SK-N-SH treated with all-trans-retinoic acid at 6 μM for 48 hours (cell line): ENCODE data around the gene MAPK7.

Experiments used
- ATAC-seq: fragments of 200-7000 bp; cut with Tn5 transposase; 3 replicates; pipeline ENCODE4 v1.9.1; 2020; ENCODE audit warnings: mild to moderate bottlenecking, moderate library complexity
- ARNTL ChIP-seq: fragments of 450-650 bp; formaldehyde crosslinking; IDR thresholded peaks from 2 replicates; pipeline ENCODE4 v1.5.0; 2020; ENCODE audit warnings: low read depth, mild to moderate bottlenecking, moderate library complexity, borderline replicate concordance
- BACH2 ChIP-seq: fragments of 250-450 bp; sonication (Bioruptor Pico); IDR thresholded peaks from 2 replicates; pipeline ENCODE4 v1.9.0; 2021; ENCODE audit warnings: mild to moderate bottlenecking, borderline replicate concordance
- CREB5 ChIP-seq: fragments of 250-450 bp; sonication (Bioruptor Pico); IDR thresholded peaks from 2 replicates; pipeline ENCODE4 v1.5.1; 2020; ENCODE audit warnings: low read depth, mild to moderate bottlenecking, moderate library complexity
- CSDC2 ChIP-seq: fragments of 250-450 bp; sonication (Bioruptor Pico); IDR thresholded peaks from 2 replicates; pipeline ENCODE4 v1.5.0; 2020; ENCODE audit warnings: mild to moderate bottlenecking, moderate library complexity
- CSRNP3 ChIP-seq: fragments of 250-450 bp; sonication (Bioruptor Pico); IDR thresholded peaks from 2 replicates; pipeline ENCODE4 v1.5.1; 2021; ENCODE audit warnings: mild to moderate bottlenecking, moderate library complexity
- ESRRG ChIP-seq: fragments of 250-450 bp; sonication (Bioruptor Pico); IDR thresholded peaks from 2 replicates; pipeline ENCODE4 v1.6.1; 2021; ENCODE audit warnings: mild to moderate bottlenecking
- GLIS3 ChIP-seq: fragments of 250-450 bp; sonication (Bioruptor Pico); IDR thresholded peaks from 2 replicates; pipeline ENCODE4 v1.5.0; 2020; ENCODE audit warnings: mild to moderate bottlenecking, moderate library complexity
- ISL1 ChIP-seq: fragments of 250-450 bp; sonication (Bioruptor Pico); IDR thresholded peaks from 2 replicates; pipeline ENCODE4 v2.1.2; 2022; ENCODE audit warnings: mild to moderate bottlenecking, moderate library complexity
- OSR1 ChIP-seq: fragments of 250-450 bp; sonication (Bioruptor Pico); IDR thresholded peaks from 2 replicates; pipeline ENCODE4 v1.8.0; 2022; ENCODE audit warnings: moderate library complexity, mild to moderate bottlenecking, inconsistent platforms
- PATZ1 ChIP-seq: fragments of 250-450 bp; sonication (Bioruptor Pico); IDR thresholded peaks from 2 replicates; pipeline ENCODE4 v1.8.0; 2020; ENCODE audit warnings: mild to moderate bottlenecking, moderate library complexity, borderline replicate concordance
- POU6F1 ChIP-seq: fragments of 250-450 bp; sonication (Bioruptor Pico); IDR thresholded peaks from 2 replicates; pipeline ENCODE4 v1.8.0; 2021; ENCODE audit warnings: low read depth, mild to moderate bottlenecking, moderate library complexity, borderline replicate concordance
- PPARA ChIP-seq: fragments of 250-450 bp; sonication (Bioruptor Pico); IDR thresholded peaks from 2 replicates; pipeline ENCODE4 v1.5.0; 2020; ENCODE audit warnings: mild to moderate bottlenecking, borderline replicate concordance
- RARB ChIP-seq: fragments of 250-450 bp; sonication (Bioruptor Pico); IDR thresholded peaks from 2 replicates; pipeline ENCODE4 v1.8.0; 2021; ENCODE audit warnings: mild to moderate bottlenecking, moderate library complexity
- SNAI2 ChIP-seq: fragments of 250-450 bp; sonication (Bioruptor Pico); IDR thresholded peaks from 2 replicates; pipeline ENCODE4 v1.5.0; 2020; ENCODE audit warnings: mild to moderate bottlenecking, moderate library complexity
- TCF4 ChIP-seq: fragments of 250-450 bp; sonication (Bioruptor Pico); IDR thresholded peaks from 2 replicates; pipeline ENCODE4 v1.8.0; 2021; ENCODE audit warnings: mild to moderate bottlenecking, moderate library complexity, borderline replicate concordance
- TOX ChIP-seq: fragments of 250-450 bp; sonication (Bioruptor Pico); IDR thresholded peaks from 2 replicates; pipeline ENCODE4 v1.8.0; 2021; ENCODE audit warnings: mild to moderate bottlenecking, moderate library complexity, borderline replicate concordance
- TSHZ2 ChIP-seq: fragments of 250-450 bp; sonication (Bioruptor Pico); IDR thresholded peaks from 2 replicates; pipeline ENCODE4 v1.5.0; 2020; ENCODE audit warnings: mild to moderate bottlenecking, moderate library complexity
- ZC3H10 ChIP-seq: fragments of 250-450 bp; sonication (Bioruptor Pico); IDR thresholded peaks from 2 replicates; pipeline ENCODE4 v1.5.1; 2021; ENCODE audit warnings: mild to moderate bottlenecking, moderate library complexity
- ZFP3 ChIP-seq: fragments of 250-450 bp; sonication (Bioruptor Pico); IDR thresholded peaks from 2 replicates; pipeline ENCODE4 v1.5.0; 2020; ENCODE audit warnings: mild to moderate bottlenecking, moderate library complexity
- ZFP30 ChIP-seq: fragments of 450-650 bp; formaldehyde crosslinking; IDR thresholded peaks from 2 replicates; pipeline ENCODE4 v1.5.0; 2022; ENCODE audit warnings: mild to moderate bottlenecking, moderate library complexity
- ZNF565 ChIP-seq: fragments of 450-650 bp; formaldehyde crosslinking; conservative IDR thresholded peaks from 2 replicates; pipeline ENCODE4 v1.5.0; 2020; ENCODE audit warnings: low read depth, mild to moderate bottlenecking, moderate library complexity
- ZNF70 ChIP-seq: fragments of 450-650 bp; formaldehyde crosslinking; IDR thresholded peaks from 2 replicates; pipeline ENCODE4 v1.5.0; 2020; ENCODE audit warnings: mild to moderate bottlenecking, moderate library complexity
- ZNF8 ChIP-seq: fragments of 450-650 bp; formaldehyde crosslinking; IDR thresholded peaks from 2 replicates; pipeline ENCODE4 v1.5.0; 2020; ENCODE audit warnings: mild to moderate bottlenecking, moderate library complexity

Gene MAPK7

GRCh38 chr17:19335951-19336631 is 42.2 kb upstream of the MAPK7 start:
- no peak for ATAC-seq

GRCh38 chr17:19336938-19337711 is 41.2 kb upstream of the MAPK7 start:
- no peak for ATAC-seq
- no peak for TF ChIP-seq CSDC2 (CRISPR knock-in tag)
- no peak for TF ChIP-seq SNAI2
- TF ChIP-seq CSRNP3 = no peak
- TF ChIP-seq ZNF8 (CRISPR knock-in tag) = no peak
- no peak for TF ChIP-seq TSHZ2 (CRISPR knock-in tag)
- no peak for TF ChIP-seq TOX (CRISPR knock-in tag)
- TF ChIP-seq ZNF70 (CRISPR knock-in tag) = no peak
- no peak for TF ChIP-seq PPARA
- TF ChIP-seq TCF4 (CRISPR knock-in tag) = no peak

More at GRCh38 chr17:19335951-19336631, 42.2 kb upstream of the MAPK7 start:
- TF ChIP-seq TOX (CRISPR knock-in tag) (no peak), ISL1 (CRISPR knock-in tag) (no peak), POU6F1 (CRISPR knock-in tag) (no peak), PPARA (no peak), TCF4 (CRISPR knock-in tag) (no peak), ZFP30 (CRISPR knock-in tag) (no peak), ZNF70 (CRISPR knock-in tag) (no peak), OSR1 (CRISPR knock-in tag) (no peak), GLIS3 (CRISPR knock-in tag) (no peak), BACH2 (CRISPR knock-in tag) (no peak)

GRCh38 chr17:19337712-19338023 is 40.6 kb upstream of the MAPK7 start:
- ATAC-seq = no peak
- TF ChIP-seq ZNF70 (CRISPR knock-in tag) = no peak
- no peak for TF ChIP-seq BACH2 (CRISPR knock-in tag)
- no peak for TF ChIP-seq ZFP30 (CRISPR knock-in tag)
- no peak for TF ChIP-seq ZC3H10 (CRISPR knock-in tag)
- TF ChIP-seq CREB5 (CRISPR knock-in tag) = no peak
- TF ChIP-seq ZNF565 = no peak
- TF ChIP-seq POU6F1 (CRISPR knock-in tag) = no peak
- TF ChIP-seq GLIS3 (CRISPR knock-in tag) = no peak
- no peak for TF ChIP-seq ZNF8 (CRISPR knock-in tag)
- no peak for TF ChIP-seq RARB (CRISPR knock-in tag)
- no peak for TF ChIP-seq OSR1 (CRISPR knock-in tag)
- TF ChIP-seq PPARA = no peak
- TF ChIP-seq TCF4 (CRISPR knock-in tag) = no peak
- no peak for TF ChIP-seq ZFP3
- no peak for TF ChIP-seq CSRNP3
- no peak for TF ChIP-seq PATZ1
- TF ChIP-seq CSDC2 (CRISPR knock-in tag) = no peak
- TF ChIP-seq ARNTL = no peak
- no peak for TF ChIP-seq ESRRG (CRISPR knock-in tag)
